ENCODE results near the gene PRELID3B.

PRELID3B gene

GRCh38 chr20:59078231-59078630 is 35.6 kb upstream of the PRELID3B start:
- no peak for TF ChIP-seq GABPA (IDR thresholded peaks at IDR 0.05; ENCODE audit: low read depth)
- TF ChIP-seq SPI1 (IDR thresholded peaks at IDR 0.05; ENCODE audit: borderline replicate concordance, low read depth), result no peak
- TF ChIP-seq, protein P1, sequence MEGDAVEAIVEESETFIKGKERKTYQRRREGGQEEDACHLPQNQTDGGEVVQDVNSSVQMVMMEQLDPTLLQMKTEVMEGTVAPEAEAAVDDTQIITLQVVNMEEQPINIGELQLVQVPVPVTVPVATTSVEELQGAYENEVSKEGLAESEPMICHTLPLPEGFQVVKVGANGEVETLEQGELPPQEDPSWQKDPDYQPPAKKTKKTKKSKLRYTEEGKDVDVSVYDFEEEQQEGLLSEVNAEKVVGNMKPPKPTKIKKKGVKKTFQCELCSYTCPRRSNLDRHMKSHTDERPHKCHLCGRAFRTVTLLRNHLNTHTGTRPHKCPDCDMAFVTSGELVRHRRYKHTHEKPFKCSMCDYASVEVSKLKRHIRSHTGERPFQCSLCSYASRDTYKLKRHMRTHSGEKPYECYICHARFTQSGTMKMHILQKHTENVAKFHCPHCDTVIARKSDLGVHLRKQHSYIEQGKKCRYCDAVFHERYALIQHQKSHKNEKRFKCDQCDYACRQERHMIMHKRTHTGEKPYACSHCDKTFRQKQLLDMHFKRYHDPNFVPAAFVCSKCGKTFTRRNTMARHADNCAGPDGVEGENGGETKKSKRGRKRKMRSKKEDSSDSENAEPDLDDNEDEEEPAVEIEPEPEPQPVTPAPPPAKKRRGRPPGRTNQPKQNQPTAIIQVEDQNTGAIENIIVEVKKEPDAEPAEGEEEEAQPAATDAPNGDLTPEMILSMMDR (IDR thresholded peaks at IDR 0.05; ENCODE audit: insufficient read depth, low read length), result no peak
- TF ChIP-seq POLR2AphosphoS5 (IDR thresholded peaks at IDR 0.05; ENCODE audit: low read depth), result no peak
- TF ChIP-seq, protein P2, sequence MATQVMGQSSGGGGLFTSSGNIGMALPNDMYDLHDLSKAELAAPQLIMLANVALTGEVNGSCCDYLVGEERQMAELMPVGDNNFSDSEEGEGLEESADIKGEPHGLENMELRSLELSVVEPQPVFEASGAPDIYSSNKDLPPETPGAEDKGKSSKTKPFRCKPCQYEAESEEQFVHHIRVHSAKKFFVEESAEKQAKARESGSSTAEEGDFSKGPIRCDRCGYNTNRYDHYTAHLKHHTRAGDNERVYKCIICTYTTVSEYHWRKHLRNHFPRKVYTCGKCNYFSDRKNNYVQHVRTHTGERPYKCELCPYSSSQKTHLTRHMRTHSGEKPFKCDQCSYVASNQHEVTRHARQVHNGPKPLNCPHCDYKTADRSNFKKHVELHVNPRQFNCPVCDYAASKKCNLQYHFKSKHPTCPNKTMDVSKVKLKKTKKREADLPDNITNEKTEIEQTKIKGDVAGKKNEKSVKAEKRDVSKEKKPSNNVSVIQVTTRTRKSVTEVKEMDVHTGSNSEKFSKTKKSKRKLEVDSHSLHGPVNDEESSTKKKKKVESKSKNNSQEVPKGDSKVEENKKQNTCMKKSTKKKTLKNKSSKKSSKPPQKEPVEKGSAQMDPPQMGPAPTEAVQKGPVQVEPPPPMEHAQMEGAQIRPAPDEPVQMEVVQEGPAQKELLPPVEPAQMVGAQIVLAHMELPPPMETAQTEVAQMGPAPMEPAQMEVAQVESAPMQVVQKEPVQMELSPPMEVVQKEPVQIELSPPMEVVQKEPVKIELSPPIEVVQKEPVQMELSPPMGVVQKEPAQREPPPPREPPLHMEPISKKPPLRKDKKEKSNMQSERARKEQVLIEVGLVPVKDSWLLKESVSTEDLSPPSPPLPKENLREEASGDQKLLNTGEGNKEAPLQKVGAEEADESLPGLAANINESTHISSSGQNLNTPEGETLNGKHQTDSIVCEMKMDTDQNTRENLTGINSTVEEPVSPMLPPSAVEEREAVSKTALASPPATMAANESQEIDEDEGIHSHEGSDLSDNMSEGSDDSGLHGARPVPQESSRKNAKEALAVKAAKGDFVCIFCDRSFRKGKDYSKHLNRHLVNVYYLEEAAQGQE (IDR thresholded peaks at IDR 0.05; ENCODE audit: insufficient replicate concordance, low read depth), result no peak
- DNase-seq (ENCODE audit: low read depth in 1 of 2, low spot score in 1 of 2), result no peak
- Histone ChIP-seq H3K27ac (replicated peaks) (no peak overlapping the region), H3K4me3 (replicated peaks; ENCODE audit: insufficient read depth, low read length) (no peak overlapping the region), H3K27me3 (ENCODE audit: insufficient read depth, poor library complexity, severe bottlenecking) (peaks cover 13% of the 10 kb centered on the region)

DNA sequence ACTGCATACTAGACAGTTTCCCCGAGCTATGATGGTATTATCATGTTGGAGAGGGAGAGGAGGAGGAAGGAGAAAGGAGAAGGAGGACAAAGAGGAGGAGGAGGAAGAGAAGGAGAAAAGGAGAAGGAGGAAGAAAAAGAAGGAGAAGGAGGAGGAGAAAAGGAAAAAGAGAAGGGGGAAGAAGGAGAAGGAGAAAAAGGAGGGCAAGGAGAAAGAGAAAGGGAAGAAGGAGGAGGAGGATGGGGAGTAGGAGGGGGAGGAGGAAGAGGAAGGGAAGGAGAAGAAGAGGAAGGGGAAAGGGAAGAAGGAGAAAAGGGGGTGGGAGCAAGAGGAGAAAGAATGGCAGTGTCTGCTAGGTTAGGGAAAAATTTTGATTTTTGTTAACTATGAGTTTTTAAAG is 35.1 kb upstream of the PRELID3B start:
- Histone ChIP-seq H3K27me3 (ENCODE audit: insufficient read depth, poor library complexity, severe bottlenecking) (peaks cover 15% of the 10 kb centered on the region), H3K27ac (replicated peaks) (no peak overlapping the region)

DNA sequence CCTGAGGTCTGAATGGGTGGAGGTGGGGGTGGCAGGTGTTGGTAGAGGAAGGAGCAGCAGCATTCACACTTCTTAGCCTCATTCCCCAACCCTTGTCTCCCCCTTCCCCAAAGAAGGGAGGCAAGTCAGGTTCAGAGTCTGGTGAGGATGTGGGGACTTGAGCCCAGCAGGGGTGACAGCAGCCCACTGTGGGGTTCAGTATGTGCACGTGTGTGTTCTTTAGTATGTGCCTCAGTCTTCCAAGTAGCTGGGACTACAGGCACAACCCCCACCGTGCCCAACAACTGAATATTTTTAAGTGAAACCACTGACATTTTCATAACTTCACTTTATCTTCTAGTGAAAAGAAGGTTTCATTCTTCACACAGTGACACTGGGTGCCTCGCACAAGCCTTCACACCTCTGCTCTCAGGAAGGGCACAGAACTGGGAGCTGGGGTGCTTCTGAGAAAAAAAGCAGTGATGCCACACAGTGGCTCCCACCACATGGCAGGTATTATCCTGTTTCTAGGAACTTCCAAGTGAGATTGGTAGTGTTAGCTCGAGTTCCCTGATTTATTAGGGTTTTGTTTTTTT is 33.4 kb upstream of the PRELID3B start:
- TF ChIP-seq SPI1 (IDR thresholded peaks at IDR 0.05; ENCODE audit: borderline replicate concordance, low read depth), result no peak
- no peak for TF ChIP-seq GABPA (IDR thresholded peaks at IDR 0.05; ENCODE audit: low read depth)
- TF ChIP-seq, protein P1 (IDR thresholded peaks at IDR 0.05; ENCODE audit: insufficient read depth, low read length), result no peak
- TF ChIP-seq, protein P2 (IDR thresholded peaks at IDR 0.05; ENCODE audit: insufficient replicate concordance, low read depth), result no peak
- no peak for TF ChIP-seq POLR2AphosphoS5 (IDR thresholded peaks at IDR 0.05; ENCODE audit: low read depth)
- DNase-seq (ENCODE audit: low read depth in 1 of 2, low spot score in 1 of 2), result no peak
- H3K27ac ChIP-seq (replicated peaks), result no peak overlapping the region
- no peak overlapping the region for H3K4me3 ChIP-seq (replicated peaks; ENCODE audit: insufficient read depth, low read length)
- peaks cover 18% of the 10 kb centered on the region for H3K27me3 ChIP-seq (ENCODE audit: insufficient read depth, poor library complexity, severe bottlenecking)

More for the DNA sequence above, 35.1 kb upstream of the PRELID3B start:
- H3K4me3 ChIP-seq (replicated peaks; ENCODE audit: insufficient read depth, low read length), result no peak overlapping the region
- TF ChIP-seq POLR2AphosphoS5 (IDR thresholded peaks at IDR 0.05; ENCODE audit: low read depth) (no peak), SPI1 (IDR thresholded peaks at IDR 0.05; ENCODE audit: borderline replicate concordance, low read depth) (no peak), GABPA (IDR thresholded peaks at IDR 0.05; ENCODE audit: low read depth) (no peak)
- no peak for DNase-seq (ENCODE audit: low read depth in 1 of 2, low spot score in 1 of 2)

- DNase-seq (ENCODE audit: low read depth in 1 of 2, low spot score in 1 of 2), result no peak
- H3K27ac ChIP-seq (replicated peaks), result no peak overlapping the region
- H3K27me3 ChIP-seq (ENCODE audit: insufficient read depth, poor library complexity, severe bottlenecking), result peaks cover 20% of the 10 kb centered on the region
- TF ChIP-seq, protein P1 (IDR thresholded peaks at IDR 0.05; ENCODE audit: insufficient read depth, low read length), result no peak
- TF ChIP-seq POLR2AphosphoS5 (IDR thresholded peaks at IDR 0.05; ENCODE audit: low read depth) (no peak), SPI1 (IDR thresholded peaks at IDR 0.05; ENCODE audit: borderline replicate concordance, low read depth) (no peak)
- H3K4me3 ChIP-seq (replicated peaks; ENCODE audit: insufficient read depth, low read length), result no peak overlapping the region
These were observed 31.9 kb upstream of the PRELID3B start for GRCh38 chr20:59074456-59074855.

Measured in HL-60 (cell line).